HepG2 (cell line): Measurements from ENCODE around the gene GSKIP. TPM values are rescaled to one million over a fixed set of nuclear protein-coding genes. Genes with fewer than 3 reads are reported as not detected.
A peak's percentile ranks its signal among the peaks of the same experiment; 100 is the strongest.

ENCODE experiments used
- AGO2 ChIP-seq: fragments of 200-400 bp; formaldehyde crosslinking; optimal IDR thresholded peaks from 2 replicates; pipeline ENCODE3; 2017; ENCODE audit warnings: mild to moderate bottlenecking, low read depth, low read length, moderate library complexity
- CBFB ChIP-seq: sonication (generic); formaldehyde crosslinking; IDR thresholded peaks from 2 replicates; pipeline ENCODE4 v1.4.0; 2020; ENCODE audit warnings: missing genetic modification reagents
- CC2D1A ChIP-seq: sonication (generic); formaldehyde crosslinking; IDR thresholded peaks from 2 replicates; pipeline ENCODE4 v1.8.1; 2023; ENCODE audit warnings: mild to moderate bottlenecking, missing genetic modification reagents
- DBP ChIP-seq: sonication (generic); formaldehyde crosslinking; IDR thresholded peaks from 2 replicates; pipeline ENCODE4 v1.4.0; 2020; ENCODE audit warnings: missing genetic modification reagents; ENCODE audit errors: not compliant biosample characterization
- EP300 ChIP-seq, 3 experiments: sonication (generic) in 1 of 3; formaldehyde crosslinking in 1 of 3; IDR thresholded peaks; 2 replicates each; pipeline versions ENCODE4 v1.5.1 to v1.6.1; 2011 to 2020; ENCODE audit warnings: low read depth in 2 of 3, low read length in 2 of 3, borderline replicate concordance in 1 of 3, improper control_type of control experiment in 1 of 3, mild to moderate bottlenecking in 1 of 3, missing genetic modification reagents in 1 of 3, moderate library complexity in 1 of 3
- ETV6 ChIP-seq: sonication (generic); formaldehyde crosslinking; conservative IDR thresholded peaks from 2 replicates; pipeline ENCODE4 v1.4.0; 2020; ENCODE audit warnings: missing genetic modification reagents
- FOXK2 ChIP-seq: fragments of 450-650 bp; IDR thresholded peaks from 2 replicates; pipeline ENCODE4 v1.6.1; 2016
- GATAD2A ChIP-seq: IDR thresholded peaks from 2 replicates; pipeline ENCODE4 v1.6.1; 2016
- HMG20A ChIP-seq: IDR thresholded peaks from 2 replicates; pipeline ENCODE4 v1.6.1; 2016; ENCODE audit warnings: borderline replicate concordance
- HNF1B ChIP-seq: sonication (generic); formaldehyde crosslinking; IDR thresholded peaks from 2 replicates; pipeline ENCODE4 v1.5.1; 2020; ENCODE audit warnings: mild to moderate bottlenecking, moderate library complexity, missing genetic modification reagents
- JARID2 ChIP-seq: sonication (generic); formaldehyde crosslinking; IDR thresholded peaks from 2 replicates; pipeline ENCODE4 v1.8.1; 2023; ENCODE audit warnings: missing genetic modification reagents, inconsistent platforms; ENCODE audit not compliant: insufficient replicate concordance
- KDM6A ChIP-seq: IDR thresholded peaks from 2 replicates; pipeline ENCODE4 v1.6.1; 2016; ENCODE audit warnings: low read depth
- NFKB2 ChIP-seq: sonication (generic); formaldehyde crosslinking; IDR thresholded peaks from 2 replicates; pipeline ENCODE4 v1.4.0; 2020; ENCODE audit warnings: missing genetic modification reagents, borderline replicate concordance
- RBM22 ChIP-seq: fragments of 200-400 bp; formaldehyde crosslinking; optimal IDR thresholded peaks from 2 replicates; pipeline ENCODE3; 2017; ENCODE audit warnings: mild to moderate bottlenecking, low read length, moderate library complexity
- SMAD1 ChIP-seq: sonication (generic); formaldehyde crosslinking; IDR thresholded peaks from 2 replicates; pipeline ENCODE4 v1.4.0; 2020; ENCODE audit warnings: missing genetic modification reagents, low read depth, mild to moderate bottlenecking, borderline replicate concordance
- ZKSCAN1 ChIP-seq: fragments of 150-350 bp; IDR thresholded peaks from 2 replicates; pipeline ENCODE4 v1.6.1; 2014; ENCODE audit warnings: low read length
- ZNF3 ChIP-seq: IDR thresholded peaks from 2 replicates; pipeline ENCODE4 v1.7.0; 2017; ENCODE audit warnings: inconsistent platforms
- ZNF446 ChIP-seq: sonication (generic); formaldehyde crosslinking; IDR thresholded peaks from 2 replicates; pipeline ENCODE4 v1.5.0; 2020; ENCODE audit warnings: mild to moderate bottlenecking, missing genetic modification reagents
- ZNF614 ChIP-seq: IDR thresholded peaks from 2 replicates; pipeline ENCODE4 v1.6.1; 2018; ENCODE audit warnings: missing biosample characterization, missing genetic modification reagents, inconsistent platforms, borderline replicate concordance
- ZNF629 ChIP-seq: sonication (generic); formaldehyde crosslinking; conservative IDR thresholded peaks from 2 replicates; pipeline ENCODE4 v1.5.0; 2020; ENCODE audit warnings: missing genetic modification reagents
- ZNF761 ChIP-seq: sonication (generic); formaldehyde crosslinking; conservative IDR thresholded peaks from 2 replicates; pipeline ENCODE4 v1.4.0; 2020; ENCODE audit warnings: mild to moderate bottlenecking, missing genetic modification reagents
- ZNF773 ChIP-seq: sonication (generic); formaldehyde crosslinking; IDR thresholded peaks from 2 replicates; pipeline ENCODE4 v1.4.0; 2020; ENCODE audit warnings: missing genetic modification reagents, borderline replicate concordance
- ZNF777 ChIP-seq: sonication (generic); formaldehyde crosslinking; IDR thresholded peaks from 2 replicates; pipeline ENCODE4 v1.4.0; 2020; ENCODE audit warnings: missing genetic modification reagents
- ZNF790 ChIP-seq: sonication (generic); formaldehyde crosslinking; IDR thresholded peaks from 2 replicates; pipeline ENCODE4 v1.8.0; 2022; ENCODE audit warnings: missing genetic modification reagents, mild to moderate bottlenecking, borderline replicate concordance
- polyA plus RNA-seq, 8 experiments: library from polyadenylated mRNA; depleted of rRNA in 3 of 8; stranded (reverse) in 7 of 8; unstranded in 1 of 8; fragments of >200 nt; fragmentation: Illumina TruSeq in 4 of 8; extraction: Trizol in 4 of 8; gene quantifications; 2 replicates each; pipeline versions ENCODE4 v1.2.1 to v1.2.3, GENCODE V29; 2011 to 2016; ENCODE audit warnings: low read depth in 4 of 8, missing spikeins in 1 of 8, mixed read lengths in 1 of 8; ENCODE audit not compliant: insufficient read depth in 1 of 8
- total RNA-seq, 5 experiments: library from RNA; depleted of rRNA; stranded (reverse); fragments of >200 nt; fragmentation: Illumina TruSeq; extraction: Trizol; gene quantifications; 2 replicates each; pipeline ENCODE4 v1.2.3, GENCODE V29; 2016; ENCODE audit warnings: low read depth in 1 of 5
- TF ChIP-seq, protein P1 (sequence below): IDR thresholded peaks from 2 replicates; pipeline ENCODE4 v1.6.1; 2016; ENCODE audit warnings: mild to moderate bottlenecking, missing biosample characterization, missing genetic modification reagents
- TF ChIP-seq, protein P2 (sequence below): sonication (generic); formaldehyde crosslinking; IDR thresholded peaks from 2 replicates; pipeline ENCODE4 v1.5.1; 2020; ENCODE audit warnings: missing genetic modification reagents, mild to moderate bottlenecking, borderline replicate concordance

The GSKIP gene
- total and polyA plus RNA-seq, 2 of the 13 experiments (the other 11 are each of a cell fraction or from before 2014, with no cell fraction given), result 12.5 to 27.3 TPM

DNA sequence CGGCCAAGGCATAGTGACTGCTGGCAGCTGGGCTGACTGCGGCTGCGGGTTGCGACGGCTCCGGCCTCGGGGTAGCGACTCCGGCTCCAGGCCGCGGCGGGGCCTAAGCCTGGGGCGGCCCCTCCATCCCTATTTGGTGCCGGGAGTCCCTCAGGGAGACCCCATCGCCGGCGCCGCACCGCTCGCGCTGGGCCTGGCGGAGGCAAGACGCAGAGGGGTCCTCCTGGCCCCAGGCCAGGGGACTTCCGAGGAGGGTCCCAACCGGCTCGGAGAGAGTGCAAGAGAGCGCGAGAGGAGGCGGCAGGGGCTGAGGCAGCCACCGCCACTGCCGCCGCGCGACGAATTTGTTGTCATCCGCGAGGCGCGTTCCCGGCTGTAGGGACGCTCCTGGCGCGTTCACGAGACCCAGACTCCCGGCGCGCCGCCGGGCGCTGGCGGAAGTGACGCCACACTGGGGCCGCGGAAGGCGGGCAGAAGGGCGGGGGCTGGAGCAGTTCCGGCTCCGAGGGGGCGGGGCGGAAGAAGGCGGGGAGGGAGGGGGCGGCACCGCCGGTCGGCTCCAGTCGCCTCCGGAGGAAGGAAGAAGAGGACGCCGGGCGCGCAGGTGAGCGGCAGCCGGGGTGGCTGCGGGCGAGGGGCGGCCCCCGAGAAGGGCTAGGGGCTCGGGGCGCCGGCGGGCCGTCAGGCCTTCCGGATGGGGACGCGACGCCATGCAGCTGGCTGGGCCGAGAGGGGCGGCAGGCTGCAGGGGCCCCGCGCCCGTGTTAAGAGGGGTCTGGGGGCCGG is at the start of gene GSKIP, which contains the start of gene ATG2B (continued):
- TF ChIP-seq ZNF446 (CRISPR knock-in tag), result peak; percentile 59; the same call in 1 of the 2 replicates
- TF ChIP-seq, protein P1, sequence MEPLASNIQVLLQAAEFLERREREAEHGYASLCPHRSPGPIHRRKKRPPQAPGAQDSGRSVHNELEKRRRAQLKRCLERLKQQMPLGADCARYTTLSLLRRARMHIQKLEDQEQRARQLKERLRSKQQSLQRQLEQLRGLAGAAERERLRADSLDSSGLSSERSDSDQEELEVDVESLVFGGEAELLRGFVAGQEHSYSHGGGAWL, result 0 out of 2 replicates have a peak, but pooled peaks have one; percentile 31
- no peak; the same call in 1 of the 2 replicates for TF ChIP-seq NFKB2
- no peak for TF ChIP-seq ZNF629 (CRISPR knock-in tag)
- TF ChIP-seq GATAD2A (CRISPR knock-in tag), result no peak
- no peak; the same call in 1 of the 2 replicates for TF ChIP-seq ETV6 (CRISPR knock-in tag)
- no peak for TF ChIP-seq EP300 (IDR thresholded peaks at IDR 0.05; ENCODE audit: low read depth in 2 of 2, low read length in 2 of 2)
- TF ChIP-seq EP300 (CRISPR knock-in tag; IDR thresholded peaks at IDR 0.05; ENCODE audit: borderline replicate concordance), result no peak
- no peak for TF ChIP-seq JARID2
- no peak for TF ChIP-seq FOXK2
- no peak for TF ChIP-seq SMAD1
- TF ChIP-seq ZNF777 (CRISPR knock-in tag), result peak; percentile 70
- TF ChIP-seq, protein P2, sequence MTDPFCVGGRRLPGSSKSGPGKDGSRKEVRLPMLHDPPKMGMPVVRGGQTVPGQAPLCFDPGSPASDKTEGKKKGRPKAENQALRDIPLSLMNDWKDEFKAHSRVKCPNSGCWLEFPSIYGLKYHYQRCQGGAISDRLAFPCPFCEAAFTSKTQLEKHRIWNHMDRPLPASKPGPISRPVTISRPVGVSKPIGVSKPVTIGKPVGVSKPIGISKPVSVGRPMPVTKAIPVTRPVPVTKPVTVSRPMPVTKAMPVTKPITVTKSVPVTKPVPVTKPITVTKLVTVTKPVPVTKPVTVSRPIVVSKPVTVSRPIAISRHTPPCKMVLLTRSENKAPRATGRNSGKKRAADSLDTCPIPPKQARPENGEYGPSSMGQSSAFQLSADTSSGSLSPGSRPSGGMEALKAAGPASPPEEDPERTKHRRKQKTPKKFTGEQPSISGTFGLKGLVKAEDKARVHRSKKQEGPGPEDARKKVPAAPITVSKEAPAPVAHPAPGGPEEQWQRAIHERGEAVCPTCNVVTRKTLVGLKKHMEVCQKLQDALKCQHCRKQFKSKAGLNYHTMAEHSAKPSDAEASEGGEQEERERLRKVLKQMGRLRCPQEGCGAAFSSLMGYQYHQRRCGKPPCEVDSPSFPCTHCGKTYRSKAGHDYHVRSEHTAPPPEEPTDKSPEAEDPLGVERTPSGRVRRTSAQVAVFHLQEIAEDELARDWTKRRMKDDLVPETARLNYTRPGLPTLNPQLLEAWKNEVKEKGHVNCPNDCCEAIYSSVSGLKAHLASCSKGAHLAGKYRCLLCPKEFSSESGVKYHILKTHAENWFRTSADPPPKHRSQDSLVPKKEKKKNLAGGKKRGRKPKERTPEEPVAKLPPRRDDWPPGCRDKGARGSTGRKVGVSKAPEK (CRISPR knock-in tag), result no peak
- TF ChIP-seq KDM6A (CRISPR knock-in tag), result no peak
- TF ChIP-seq CBFB (CRISPR knock-in tag), result no peak
- TF ChIP-seq CC2D1A, result no peak
- no peak for TF ChIP-seq ZNF614
- no peak for TF ChIP-seq ZNF773 (CRISPR knock-in tag)
- no peak; the same call in 1 of the 2 replicates for TF ChIP-seq HNF1B
- TF ChIP-seq RBM22, result no peak
- no peak for TF ChIP-seq ZNF3
- TF ChIP-seq DBP (CRISPR knock-in tag), result no peak
- TF ChIP-seq ZNF761 (CRISPR knock-in tag), result no peak
- no peak for TF ChIP-seq ZKSCAN1
- no peak for TF ChIP-seq AGO2
- TF ChIP-seq ZNF790, result 0 out of 2 replicates have a peak, but pooled peaks have one; percentile 46
- no peak for TF ChIP-seq HMG20A (CRISPR knock-in tag)
